NB4 (cell line): Measurements from ENCODE around the gene DOCK4.

Experiments
- DNase-seq: peaks from one replicate; pipeline ENCODE4 v3.0.0; 2010; ENCODE audit warnings: low read depth
- H3K4me3 ChIP-seq: one replicate; pipeline ENCODE4 v1.5.1; 2011; ENCODE audit warnings: mild to moderate bottlenecking, low read depth, low read length, moderate library complexity
- CTCF ChIP-seq: IDR thresholded peaks from one replicate; pipeline ENCODE4 v1.5.1; 2012; ENCODE audit warnings: low read depth, low read length
- MAX ChIP-seq: IDR thresholded peaks from 2 replicates; pipeline ENCODE4 v1.6.1; 2011; ENCODE audit warnings: low read depth, low read length
- MYC ChIP-seq: IDR thresholded peaks from 2 replicates; pipeline ENCODE4 v1.6.1; 2011; ENCODE audit warnings: low read depth, low read length
- POLR2A ChIP-seq: IDR thresholded peaks from 2 replicates; pipeline ENCODE4 v1.6.1; 2011; ENCODE audit warnings: mild to moderate bottlenecking; ENCODE audit not compliant: insufficient read length; ENCODE audit errors: extremely low read depth

DOCK4 gene

GRCh38 chr7:111844904-111845671, 361.1 kb downstream of the DOCK4 start:
- no peak for DNase-seq
- TF ChIP-seq POLR2A, result no peak
- TF ChIP-seq MAX, result no peak
- no peak for TF ChIP-seq CTCF
- no peak for TF ChIP-seq MYC
- H3K4me3 ChIP-seq, result no peak overlapping the region

GRCh38 chr7:111842491-111842890, 363.7 kb downstream of the DOCK4 start:
- DNase-seq, result peak; percentile 31
- TF ChIP-seq POLR2A, result no peak
- no peak for TF ChIP-seq CTCF
- 0 out of 2 replicates have a peak, but pooled peaks have one; percentile 20 for TF ChIP-seq MAX
- H3K4me3 ChIP-seq, result no peak overlapping the region

- TF ChIP-seq MYC (peak; percentile 31; the same call in 1 of the 2 replicates), MAX (no peak; the same call in none of the 2 replicates)
- DNase-seq, result peak; percentile 64
- H3K4me3 ChIP-seq, result no peak overlapping the region
Measured at GRCh38 chr7:111841596-111842205, 364.5 kb downstream of the DOCK4 start.

- H3K4me3 ChIP-seq, result no peak overlapping the region
- no peak for DNase-seq
- TF ChIP-seq MYC, result no peak
- TF ChIP-seq MAX, result no peak
- no peak for TF ChIP-seq CTCF
- TF ChIP-seq POLR2A, result no peak
Measured at GRCh38 chr7:111840528-111840927, 365.7 kb downstream of the DOCK4 start.

- no peak overlapping the region for H3K4me3 ChIP-seq
- DNase-seq, result no peak
- no peak for TF ChIP-seq POLR2A
Measured at GRCh38 chr7:111839261-111839660, 366.9 kb downstream of the DOCK4 start.

GRCh38 chr7:111836592-111836991, 369.6 kb downstream of the DOCK4 start:
- TF ChIP-seq POLR2A (no peak), MYC (no peak), CTCF (no peak), MAX (no peak)
- no peak overlapping the region for H3K4me3 ChIP-seq
- no peak for DNase-seq

- TF ChIP-seq MAX (no peak), MYC (no peak), POLR2A (no peak), CTCF (no peak)
- H3K4me3 ChIP-seq, result no peak overlapping the region
- no peak for DNase-seq
Measured at GRCh38 chr7:111835066-111835465, 371.1 kb downstream of the DOCK4 start.
